Endodermal cell (in vitro differentiated cells): Measurements from ENCODE around the gene CCT2. TPM values are rescaled to one million over a fixed set of nuclear protein-coding genes. Genes with fewer than 3 reads are reported as not detected.

ENCODE experiments used
- DNase-seq: peaks from one replicate; pipeline ENCODE4 v3.0.0-alpha.2; 2017
- H3K27ac ChIP-seq: 2 replicates; pipeline ENCODE4 v1.5.1; 2013; ENCODE audit warnings: mild to moderate bottlenecking, low read depth, low read length, moderate library complexity
- H3K27me3 ChIP-seq: 2 replicates; pipeline ENCODE4 v1.6.1; 2013; ENCODE audit warnings: mild to moderate bottlenecking, low read length, moderate library complexity; ENCODE audit not compliant: insufficient read depth, control insufficient read depth, poor library complexity, severe bottlenecking
- H3K36me3 ChIP-seq: 2 replicates; pipeline ENCODE4 v1.7.0; 2013; ENCODE audit warnings: mild to moderate bottlenecking, low read length, moderate library complexity; ENCODE audit not compliant: control insufficient read depth, insufficient read depth
- H3K4me1 ChIP-seq: one replicate; pipeline ENCODE4 v1.7.0; 2013; ENCODE audit warnings: low read length; ENCODE audit not compliant: control insufficient read depth, insufficient read depth
- H3K4me3 ChIP-seq: 2 replicates; pipeline ENCODE4 v1.5.1; 2013; ENCODE audit warnings: mild to moderate bottlenecking, low read length, moderate library complexity
- H3K9ac ChIP-seq: 2 replicates; pipeline ENCODE4 v1.6.1; 2013; ENCODE audit warnings: mild to moderate bottlenecking, low read length, moderate library complexity; ENCODE audit not compliant: poor library complexity, severe bottlenecking; ENCODE audit errors: extremely low read depth
- H3K9me3 ChIP-seq: 2 replicates; pipeline ENCODE4 v1.6.1; 2013; ENCODE audit warnings: mild to moderate bottlenecking, low read length, moderate library complexity; ENCODE audit not compliant: control insufficient read depth
- H3K27ac Mint-ChIP-seq: 2 replicates; pipeline ENCODE4 v1.8.0; 2020; ENCODE audit warnings: mixed read lengths
- H3K27me3 Mint-ChIP-seq: 2 replicates; pipeline ENCODE4 v1.8.0; 2021; ENCODE audit warnings: mild to moderate bottlenecking, mixed read lengths; ENCODE audit not compliant: insufficient read depth
- H3K36me3 Mint-ChIP-seq: 2 replicates; pipeline ENCODE4 v1.8.0; 2020; ENCODE audit warnings: low read depth, mixed read lengths
- H3K4me1 Mint-ChIP-seq: 2 replicates; pipeline ENCODE4 v1.8.0; 2020; ENCODE audit warnings: mixed read lengths
- H3K4me3 Mint-ChIP-seq: 2 replicates; pipeline ENCODE4 v1.8.0; 2020; ENCODE audit warnings: mild to moderate bottlenecking, moderate library complexity, mixed read lengths
- H3K9me3 Mint-ChIP-seq: 2 replicates; pipeline ENCODE4 v1.8.0; 2020; ENCODE audit warnings: mild to moderate bottlenecking, mixed read lengths
- CTCF ChIP-seq: fragments of 200-600 bp; sonication (generic); conservative IDR thresholded peaks from 2 replicates; pipeline ENCODE4 v1.5.0; 2021; ENCODE audit warnings: antibody characterized with exemption, mild to moderate bottlenecking
- WGBS, 2 experiments: methylation state at CpG; one replicate each; pipeline versions ENCODE4 v1.1.5 to v1.1.7; 2013; ENCODE audit warnings: missing lambda C conversion rate in 2 of 2, mixed read lengths in 1 of 2; ENCODE audit not compliant: insufficient coverage in 1 of 2, insufficient read length in 1 of 2; 5-methylcytosine and 5-hydroxymethylcytosine counted together
- total RNA-seq, 2 donors: library from RNA; stranded (reverse); fragmentation: NEBNext Ultra II Directional in 1 of 2; extraction: Animal tissue kit (Norgen Biotek cat#: 25700) in 1 of 2; gene quantifications; 2 replicates in 1 of 2; 3 replicates in 1 of 2; pipeline ENCODE4 v1.2.1, GENCODE V29; 2021

Gene CCT2
- total RNA-seq, 2 donors from 2014 or later = 284 to 319 TPM

- DNase-seq = no peak
- 96 to 100% methylated on average over 1 to 5 of the region's 6 CpGs for WGBS, 2 experiments
- Mint-ChIP-seq H3K27me3 (no peaks in the 10 kb centered on the region), H3K9me3 (no peaks in the 10 kb centered on the region), H3K36me3 (peaks cover 13% of the 10 kb centered on the region), H3K4me3 (no peak overlapping the region), H3K27ac (no peak overlapping the region), H3K4me1 (no peaks in the 10 kb centered on the region)
- H3K9me3 ChIP-seq = no peaks in the 10 kb centered on the region
- no peak for TF ChIP-seq CTCF
- no peaks in the 10 kb centered on the region for H3K4me1 ChIP-seq
- H3K9ac ChIP-seq = no peak overlapping the region
- no peaks in the 10 kb centered on the region for H3K27me3 ChIP-seq
- no peak overlapping the region for H3K27ac ChIP-seq
- H3K4me3 ChIP-seq = no peak overlapping the region
- H3K36me3 ChIP-seq = peaks cover 15% of the 10 kb centered on the region
Measured at GRCh38 chr12:69555461-69555860, 29.8 kb upstream of the CCT2 start.

DNA sequence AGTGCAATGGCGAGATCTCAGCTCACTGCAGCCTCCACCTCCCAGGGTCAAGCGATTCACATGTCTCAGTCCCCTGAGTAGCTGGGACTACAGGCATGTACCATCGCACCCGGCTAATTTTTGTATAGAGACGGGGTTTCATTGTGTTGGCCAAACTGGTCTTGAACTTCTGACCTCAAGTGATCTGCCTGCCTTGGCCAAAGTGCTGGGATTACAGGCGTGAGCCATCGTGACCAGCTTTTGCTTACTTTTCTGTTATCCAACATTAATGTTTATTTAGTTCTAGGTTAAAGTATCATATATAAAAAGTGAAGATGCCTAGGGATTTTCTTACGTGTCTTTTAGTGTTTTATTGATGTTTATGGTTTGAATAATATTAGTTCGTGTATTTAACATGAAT lies 28.9 kb upstream of the CCT2 start:
- Histone ChIP-seq H3K27ac (no peak overlapping the region), H3K9me3 (no peaks in the 10 kb centered on the region), H3K9ac (no peak overlapping the region), H3K36me3 (peaks cover 10% of the 10 kb centered on the region), H3K4me3 (no peak overlapping the region), H3K4me1 (no peaks in the 10 kb centered on the region), H3K27me3 (no peaks in the 10 kb centered on the region)
- peaks cover 10% of the 10 kb centered on the region for H3K36me3 Mint-ChIP-seq
- 88 to 94% methylated on average over 7 to 9 of the region's 9 CpGs for WGBS, 2 experiments
- no peaks in the 10 kb centered on the region for H3K9me3 Mint-ChIP-seq
- H3K4me3 Mint-ChIP-seq = no peak overlapping the region
- H3K4me1 Mint-ChIP-seq = no peaks in the 10 kb centered on the region
- TF ChIP-seq CTCF = no peak
- H3K27me3 Mint-ChIP-seq = no peaks in the 10 kb centered on the region
- H3K27ac Mint-ChIP-seq = no peak overlapping the region
- DNase-seq = no peak

GRCh38 chr12:69563166-69563762 lies 22.0 kb upstream of the CCT2 start:
- no peak for DNase-seq
- Histone ChIP-seq H3K4me1 (no peaks in the 10 kb centered on the region), H3K27me3 (no peaks in the 10 kb centered on the region), H3K27ac (no peak overlapping the region), H3K9me3 (no peaks in the 10 kb centered on the region), H3K36me3 (peaks cover 38% of the 10 kb centered on the region), H3K9ac (no peak overlapping the region), H3K4me3 (no peak overlapping the region)
- Mint-ChIP-seq H3K9me3 (no peaks in the 10 kb centered on the region), H3K27me3 (no peaks in the 10 kb centered on the region), H3K4me1 (no peaks in the 10 kb centered on the region), H3K4me3 (no peak overlapping the region), H3K27ac (no peak overlapping the region), H3K36me3 (peaks cover 10% of the 10 kb centered on the region)
- no peak for TF ChIP-seq CTCF
- WGBS, 2 experiments = 87 to 100% methylated on average over 2 of the region's 2 CpGs
